GM12872 (cell line): ENCODE data around the gene C1orf167.

ENCODE experiments used
- CTCF ChIP-seq: IDR thresholded peaks from 3 replicates; pipeline ENCODE4 v1.5.1; 2011; ENCODE audit warnings: low read depth, mild to moderate bottlenecking, low read length, moderate library complexity; ENCODE audit not compliant: insufficient read depth

Gene C1orf167

GRCh38 chr1:11788549-11789053 is 26.6 kb downstream of the C1orf167 start:
- TF ChIP-seq CTCF = no peak

- TF ChIP-seq CTCF = no peak
Measured at GRCh38 chr1:11789126-11790067, 27.4 kb downstream of the C1orf167 start.

DNA sequence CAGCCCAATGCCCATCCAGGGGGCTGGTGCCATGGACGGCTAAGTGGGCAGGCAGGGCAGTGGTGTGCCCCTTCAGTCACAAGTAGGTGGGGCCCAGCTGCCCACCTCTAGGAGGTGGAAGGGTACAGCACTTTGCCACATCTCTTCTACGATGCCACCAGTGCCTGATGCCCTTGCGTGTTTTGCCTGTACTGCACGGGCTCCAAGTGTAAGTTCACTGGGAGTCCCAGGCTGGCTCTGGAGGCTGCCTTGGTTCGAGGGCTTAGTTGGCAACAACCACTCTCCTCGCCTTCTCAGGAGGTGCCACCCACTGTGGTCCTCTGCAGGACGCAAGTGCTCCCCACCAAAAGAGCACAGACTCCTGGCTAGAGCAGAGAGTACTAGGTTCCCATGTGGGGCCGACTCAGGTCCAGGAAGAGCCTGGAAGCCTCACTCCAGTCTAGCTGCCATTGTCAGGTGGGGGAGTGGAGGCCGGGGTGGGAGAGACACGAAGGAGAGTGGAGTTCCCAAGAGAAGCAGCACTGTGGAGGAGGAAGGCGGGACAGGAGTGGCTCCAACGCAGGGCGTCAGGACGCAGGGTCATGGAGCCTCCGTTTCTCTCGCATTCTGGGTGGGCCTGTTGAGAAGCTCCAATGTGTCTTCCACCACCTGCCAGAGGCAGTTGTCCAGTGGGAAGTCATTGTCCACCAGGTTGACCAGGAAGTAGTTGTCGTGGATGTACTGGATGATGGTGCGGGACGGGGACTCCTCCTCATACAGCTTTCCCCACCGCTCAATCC is 28.3 kb downstream of the C1orf167 start:
- TF ChIP-seq CTCF = no peak

DNA sequence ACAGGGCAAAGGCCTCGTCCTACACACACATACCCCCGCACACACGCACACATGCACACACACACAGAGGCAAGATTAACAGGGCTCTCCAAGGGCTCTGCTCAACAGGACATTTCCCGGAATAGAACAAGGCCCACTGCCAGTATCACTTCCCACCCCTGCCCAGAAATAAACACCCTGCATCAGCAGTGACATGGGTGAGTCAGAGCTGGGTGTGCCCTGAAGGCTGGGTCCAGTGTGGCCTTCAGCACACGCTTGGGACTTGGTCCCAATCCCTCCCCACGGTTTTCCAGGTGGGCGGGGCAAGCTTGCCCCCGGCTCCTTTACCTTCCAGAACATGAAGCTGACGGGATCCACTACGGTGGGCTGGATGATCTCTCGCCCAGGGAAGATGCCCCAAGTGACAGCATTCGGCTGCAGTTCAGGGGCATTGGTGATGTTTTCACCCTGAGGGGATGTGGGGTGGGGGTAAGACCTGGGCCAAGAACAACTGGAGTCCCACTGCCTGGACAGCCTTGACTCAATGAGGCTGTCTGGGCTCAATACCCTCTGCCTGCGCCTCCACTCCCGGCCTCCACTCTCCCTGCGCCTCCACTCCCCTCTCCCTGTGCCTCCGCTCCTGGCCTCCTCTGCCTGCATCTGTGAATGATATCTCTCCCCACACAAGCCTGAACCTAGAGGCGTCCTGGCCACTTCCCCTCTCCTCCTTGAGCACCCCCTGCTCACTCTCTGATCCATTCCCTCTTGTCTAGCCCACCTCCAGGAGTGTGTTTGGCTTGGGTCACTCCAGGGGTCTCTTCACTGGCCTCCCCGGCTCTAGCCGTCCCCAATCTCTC is 29.1 kb downstream of the C1orf167 start:
- no peak for TF ChIP-seq CTCF

GRCh38 chr1:11792106-11792505 is 30.1 kb downstream of the C1orf167 start:
- no peak for TF ChIP-seq CTCF

DNA sequence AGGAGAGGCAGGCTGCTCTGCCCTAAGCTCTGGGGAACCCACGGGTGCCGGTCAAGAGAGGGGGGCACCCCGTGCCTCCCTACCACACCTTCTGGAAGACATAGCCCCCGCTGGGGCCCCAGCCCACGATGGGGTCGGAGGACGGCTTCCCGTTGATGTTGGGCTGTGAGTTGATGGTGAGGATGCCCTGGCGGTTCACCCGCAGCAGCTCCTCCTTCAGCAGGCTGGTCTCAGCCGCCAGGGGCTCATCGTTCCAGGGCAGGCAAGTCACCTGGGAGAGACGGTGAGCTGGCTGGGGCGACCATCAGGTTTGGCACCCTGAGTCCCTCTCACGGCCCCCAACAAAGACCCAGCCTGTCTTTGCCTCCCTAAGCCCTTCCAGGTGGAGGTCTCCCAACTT is 31.8 kb downstream of the C1orf167 start:
- no peak for TF ChIP-seq CTCF
